HG03103 (cell line): ENCODE results near the gene JARID2.

Experiments
- ATAC-seq: cut with Tn5 transposase; IDR thresholded peaks from one replicate; pipeline ENCODE4 v1.9.1; 2021; ENCODE audit warnings: low read depth; ENCODE audit not compliant: unreplicated experiment

JARID2 gene

DNA sequence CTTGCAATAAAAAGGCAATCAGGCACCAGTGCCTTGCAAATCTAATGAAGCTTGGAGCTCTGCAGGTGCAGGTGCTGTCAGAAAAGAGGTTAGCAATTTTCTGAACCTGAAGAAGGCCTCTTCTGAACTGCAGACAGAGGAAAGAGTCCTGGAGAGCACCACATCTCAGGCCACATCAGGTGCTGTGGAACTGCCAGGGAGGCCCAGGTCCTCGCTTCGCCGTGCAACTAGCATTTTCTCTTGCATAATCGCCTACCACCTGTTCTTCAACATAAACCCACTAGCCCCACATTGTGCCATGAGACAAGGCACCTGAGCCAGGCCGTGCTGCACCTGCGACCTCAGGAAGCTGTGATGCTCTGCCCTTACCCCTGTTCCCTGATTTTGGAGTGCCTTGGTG is 229.4 kb downstream of the JARID2 start:
- ATAC-seq: no peak

DNA sequence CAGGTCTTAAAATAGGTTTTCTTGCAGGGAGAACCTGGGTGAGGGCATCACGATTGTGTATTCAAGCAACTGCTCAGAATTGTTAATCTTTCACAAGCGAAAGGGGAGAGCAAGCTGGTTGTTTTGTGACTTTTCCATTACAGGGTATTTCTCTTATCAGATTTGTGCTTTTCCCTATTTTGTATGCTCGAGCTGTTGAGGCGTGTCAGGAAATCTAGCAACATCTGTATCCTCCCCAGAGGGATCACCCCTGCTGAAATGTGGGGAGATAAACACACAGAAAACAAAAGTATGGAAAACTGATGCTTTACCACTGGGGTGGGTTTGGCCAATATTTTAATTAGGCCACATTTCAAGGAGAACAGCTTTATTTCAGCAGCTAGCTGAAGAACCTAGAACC is 230.0 kb downstream of the JARID2 start:
- no peak for ATAC-seq

DNA sequence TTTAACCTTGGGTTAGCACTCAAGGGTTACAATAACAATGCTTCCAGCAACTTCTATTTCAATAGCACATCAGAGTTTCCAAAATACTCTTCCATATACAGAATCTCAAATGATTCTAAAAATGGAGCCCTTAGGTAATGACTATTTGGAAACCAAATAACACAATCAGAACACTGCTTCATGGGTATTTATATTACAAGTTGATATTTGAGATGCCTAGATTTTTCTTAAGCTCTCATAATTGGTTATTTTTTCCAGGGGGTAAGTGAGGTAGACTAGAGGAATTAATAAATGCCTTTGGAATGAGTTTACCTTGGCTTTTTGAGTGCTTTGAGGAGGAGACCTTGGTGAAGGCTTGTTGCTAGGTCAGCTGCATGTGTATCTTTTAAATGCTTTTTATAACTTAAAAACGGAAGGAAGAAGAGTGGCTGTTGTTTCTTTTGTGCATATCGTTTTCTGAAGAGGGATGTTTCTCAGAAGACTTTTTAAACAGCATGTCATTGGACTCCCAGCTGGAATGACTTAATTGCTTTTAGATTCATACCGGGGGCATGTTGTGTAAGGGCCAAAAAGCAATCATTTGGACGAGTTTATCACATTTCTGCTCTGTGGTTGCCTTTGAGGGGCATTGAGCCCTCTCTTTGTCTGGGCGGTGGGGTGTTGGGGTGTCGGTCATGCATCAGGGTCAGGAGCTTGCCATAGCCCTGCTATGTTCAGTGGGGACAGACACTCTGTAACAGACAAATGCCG is 230.9 kb downstream of the JARID2 start:
- no peak for ATAC-seq

DNA sequence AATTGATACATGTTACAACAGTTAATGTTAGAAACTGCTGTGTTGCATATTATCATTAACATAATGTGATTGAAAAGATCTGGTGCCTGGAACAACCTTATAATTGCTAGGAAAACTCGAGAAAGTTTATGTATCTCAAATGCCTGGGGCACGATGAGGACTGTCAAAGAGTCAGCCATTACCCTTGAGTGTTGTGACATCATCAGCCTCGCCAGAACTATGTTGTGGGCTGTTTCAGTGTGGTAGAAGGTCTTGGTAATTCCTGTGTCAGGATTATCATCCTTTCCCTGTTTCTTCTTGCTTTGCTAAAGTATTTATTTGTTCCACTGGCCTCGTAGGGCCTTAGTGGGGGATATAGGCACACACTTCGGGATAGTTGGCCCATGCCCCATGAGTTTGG is 231.9 kb downstream of the JARID2 start:
- ATAC-seq: no peak

DNA sequence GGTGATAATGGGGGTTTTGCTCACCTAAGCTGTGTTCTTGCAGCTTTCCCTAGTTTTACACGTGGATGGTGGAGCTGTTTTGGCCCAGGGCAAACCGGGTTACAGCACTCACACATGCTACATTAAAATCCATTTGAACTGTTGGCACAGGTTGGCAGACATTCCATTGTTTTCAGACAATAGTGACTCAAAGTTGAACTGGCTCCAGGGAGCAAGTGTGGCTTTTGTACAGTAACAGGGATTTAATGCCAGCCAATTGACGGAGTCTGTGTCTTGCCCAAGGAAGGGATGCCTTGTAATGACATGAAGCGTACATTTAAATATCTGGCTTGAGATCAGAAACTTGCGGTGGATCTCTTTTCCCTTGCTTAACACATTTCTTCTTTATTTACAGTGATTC is 233.9 kb downstream of the JARID2 start:
- ATAC-seq: no peak

DNA sequence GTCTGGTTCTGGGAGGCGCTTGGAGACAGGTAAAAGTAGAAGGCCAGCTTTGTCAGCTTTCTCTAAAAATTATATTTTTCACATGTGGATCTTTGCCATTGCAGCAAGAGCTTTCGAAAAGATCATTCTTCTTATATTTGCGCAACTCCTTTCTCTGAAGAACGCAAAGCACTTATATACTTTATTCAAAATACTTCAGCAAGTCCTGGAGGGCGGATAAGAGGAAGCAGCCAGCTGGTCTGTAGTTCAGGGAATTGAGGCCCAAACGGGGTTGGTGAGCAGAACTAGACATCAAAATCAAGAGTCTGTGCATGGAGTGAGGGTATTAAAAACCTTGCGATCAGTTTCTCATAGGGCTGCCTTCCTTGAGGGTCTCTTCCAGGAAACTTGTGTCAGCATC is 234.7 kb downstream of the JARID2 start:
- no peak for ATAC-seq

GRCh38 chr6:15481390-15482291 is 235.8 kb downstream of the JARID2 start:
- ATAC-seq: no peak

GRCh38 chr6:15483060-15483459 is 237.2 kb downstream of the JARID2 start:
- no peak for ATAC-seq

DNA sequence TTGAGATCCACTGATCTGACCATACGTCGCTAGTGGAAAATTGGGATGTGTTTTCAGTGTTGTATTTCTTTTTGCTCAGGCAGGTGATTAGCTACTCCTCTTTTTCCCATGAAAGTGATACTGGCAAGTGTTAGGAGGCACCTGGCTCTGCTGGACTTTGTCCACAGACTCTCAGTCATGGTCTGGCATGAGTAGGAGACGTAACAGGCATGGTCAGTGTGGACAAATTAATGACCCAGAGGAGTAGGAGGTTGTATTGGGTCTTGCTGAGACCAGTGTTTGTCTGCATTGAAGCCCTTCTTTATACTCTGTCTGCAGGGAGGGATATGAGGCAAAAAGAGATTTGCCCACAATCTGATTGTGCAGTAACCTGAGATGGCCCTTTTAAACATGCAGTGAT is 238.3 kb downstream of the JARID2 start:
- no peak for ATAC-seq

GRCh38 chr6:15484821-15485220 is 239.0 kb downstream of the JARID2 start:
- ATAC-seq: no peak

DNA sequence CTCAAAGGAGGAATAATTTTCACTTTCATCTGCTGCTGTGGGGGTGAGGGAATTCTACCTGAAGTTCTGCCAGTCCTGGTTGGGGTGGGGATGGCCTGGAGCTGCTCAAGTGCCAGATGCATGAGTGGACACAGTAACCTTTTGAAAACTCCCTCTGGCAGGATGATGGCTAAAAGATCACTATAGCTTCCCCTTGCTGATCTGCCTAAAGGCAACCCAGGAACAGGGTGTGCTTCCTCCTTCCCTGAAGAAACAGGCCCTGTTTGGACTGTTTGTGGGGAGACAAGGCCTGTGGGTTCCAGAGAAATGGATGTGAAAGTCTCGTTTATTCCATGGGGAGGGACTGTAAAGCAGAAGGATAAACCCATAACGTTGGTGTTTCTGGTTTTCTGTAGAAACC is 240.1 kb downstream of the JARID2 start:
- no peak for ATAC-seq

DNA sequence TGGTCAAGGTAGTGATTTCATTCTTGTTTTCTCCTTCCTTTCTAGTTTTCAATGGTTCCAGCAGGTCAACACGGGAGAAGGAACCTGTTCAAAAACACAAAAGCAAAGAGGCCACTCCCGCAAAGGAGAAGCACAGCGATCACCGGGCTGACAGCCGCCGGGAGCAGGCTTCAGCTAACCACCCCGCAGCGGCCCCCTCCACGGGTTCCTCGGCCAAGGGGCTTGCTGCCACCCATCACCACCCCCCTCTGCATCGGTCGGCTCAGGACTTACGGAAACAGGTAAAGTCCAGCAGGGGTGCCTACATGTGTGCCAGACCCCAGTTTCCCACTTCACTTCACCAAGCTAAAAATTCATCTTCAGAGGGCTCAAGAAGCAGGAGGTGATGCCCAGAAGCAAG is 241.4 kb downstream of the JARID2 start:
- ATAC-seq: no peak

- ATAC-seq: no peak
Measured at GRCh38 chr6:15489261-15489962, 243.5 kb downstream of the JARID2 start.

GRCh38 chr6:15490242-15491100 is 244.6 kb downstream of the JARID2 start:
- no peak for ATAC-seq

GRCh38 chr6:15491255-15491985 is 245.6 kb downstream of the JARID2 start:
- ATAC-seq: no peak

DNA sequence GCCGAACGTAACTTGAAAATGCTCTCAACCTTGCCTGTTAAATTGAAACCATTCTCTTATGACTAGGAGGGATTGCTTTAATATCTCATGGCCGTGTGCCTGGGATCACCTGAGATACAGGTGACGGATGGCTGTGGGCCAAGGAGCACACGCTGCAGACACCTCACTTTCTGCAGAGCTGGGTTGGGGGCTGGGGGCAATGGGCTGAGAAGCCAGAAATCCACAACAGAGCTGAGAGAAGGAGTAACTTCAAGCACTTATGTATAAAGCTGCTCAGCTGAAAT is 246.1 kb downstream of the JARID2 start:
- ATAC-seq: no peak

GRCh38 chr6:15493437-15494168 is 247.7 kb downstream of the JARID2 start:
- no peak for ATAC-seq

DNA sequence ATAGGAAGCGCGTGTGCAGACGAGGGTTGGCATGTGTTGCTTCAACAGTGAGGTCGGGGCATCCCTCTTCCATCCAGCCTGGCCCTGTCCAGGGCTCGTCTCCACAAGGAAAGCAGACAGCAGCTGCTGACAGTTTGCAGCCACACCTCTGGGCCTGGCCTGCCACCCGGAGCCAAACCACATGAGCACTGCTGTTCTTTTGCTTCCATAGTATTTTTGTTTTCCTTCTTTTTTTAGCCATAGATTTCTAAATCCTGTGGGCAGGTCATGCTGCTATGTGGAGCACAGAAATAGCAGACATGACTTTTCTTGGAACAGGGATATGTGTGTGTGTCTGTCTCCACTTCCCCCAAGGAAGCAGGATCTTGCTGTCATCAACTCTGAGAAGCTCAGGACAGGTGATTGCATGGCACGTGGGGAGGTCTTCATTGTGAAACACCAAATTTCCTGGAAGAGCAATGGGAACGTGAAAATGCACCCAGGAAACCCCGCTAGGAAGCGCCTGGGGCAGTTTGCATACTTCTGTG is 249.6 kb downstream of the JARID2 start:
- no peak for ATAC-seq
